ENCODE measurements around the gene IVD.

Gene IVD

DNA sequence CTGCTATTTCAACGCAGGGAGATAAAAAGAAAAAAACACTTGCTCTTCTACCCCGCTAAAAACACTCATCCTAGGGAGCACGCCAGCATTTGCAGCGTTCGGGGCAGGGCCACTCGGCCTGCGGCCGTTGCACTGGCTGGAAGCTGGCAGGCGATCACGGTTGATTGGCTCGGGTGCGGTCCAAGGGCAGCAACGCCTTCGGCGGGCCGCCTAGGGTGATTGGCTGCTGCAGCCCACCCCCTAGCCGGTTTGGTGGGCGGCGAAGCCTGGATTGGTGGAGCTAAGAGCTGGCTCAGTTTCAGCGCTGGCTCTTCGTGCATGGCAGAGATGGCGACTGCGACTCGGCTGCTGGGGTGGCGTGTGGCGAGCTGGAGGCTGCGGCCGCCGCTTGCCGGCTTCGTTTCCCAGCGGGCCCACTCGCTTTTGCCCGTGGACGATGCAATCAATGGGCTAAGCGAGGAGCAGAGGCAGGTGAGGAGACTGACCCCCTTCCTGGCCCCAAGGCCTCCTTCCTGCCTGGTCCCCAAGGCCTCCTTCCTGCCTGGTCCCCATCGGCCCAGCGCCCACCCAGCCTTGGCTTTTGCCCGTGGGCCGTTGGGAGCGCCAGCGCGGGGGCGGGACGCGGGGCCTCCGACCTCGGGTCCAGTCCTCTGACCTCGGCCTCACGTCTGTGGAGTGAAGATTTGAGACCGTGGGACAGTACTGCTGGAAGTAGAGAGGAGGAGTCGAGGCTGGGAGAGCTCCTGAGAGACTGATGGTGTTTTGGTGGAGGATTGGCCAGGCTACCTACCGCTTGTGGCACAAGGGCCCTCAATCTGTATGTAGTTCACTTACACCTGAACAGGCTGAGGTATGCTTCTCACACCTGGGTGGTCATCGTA, at the start of gene IVD:
Gene IVD, plus strand, starts transcription at position 295 of the 881 bp plus-strand sequence. Its CDS starts 33 bp downstream, at position 328.
- peak; percentile 96 for DNase-seq

- no peak for DNase-seq
Observed at GRCh38 chr15:40355976-40356585, 49.5 kb upstream of the IVD start.

DNA sequence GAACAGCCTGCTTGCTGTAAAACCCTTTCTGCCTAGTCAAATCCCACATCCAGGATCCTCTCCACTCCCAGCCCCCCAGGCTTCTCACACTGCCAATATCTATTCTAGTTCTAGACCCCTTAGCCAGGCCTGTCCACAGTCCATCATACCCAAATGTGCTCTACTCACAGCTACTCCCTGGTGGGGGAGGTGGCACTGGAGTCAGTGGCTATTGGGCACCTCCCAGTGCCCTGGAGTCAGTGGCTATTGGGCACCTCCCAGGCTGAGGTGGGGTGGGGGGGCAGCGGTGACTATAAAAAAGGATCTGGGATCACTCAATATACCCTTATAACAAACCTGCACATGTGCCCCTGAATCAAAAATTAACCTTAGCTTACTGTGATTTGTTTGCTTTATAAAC, 48.3 kb upstream of the IVD start:
- no peak for DNase-seq

GRCh38 chr15:40357723-40358470, 47.7 kb upstream of the IVD start, which contains the start of gene DISP2:
Gene DISP2, plus strand, starts transcription at chr15:40358219. Its CDS starts 103 bp downstream, at chr15:40358322.
- peak; percentile 86 for DNase-seq

- peak; percentile 31 for DNase-seq
Observed at GRCh38 chr15:40358471-40359353, 46.9 kb upstream of the IVD start.

- DNase-seq: no peak
Observed at GRCh38 chr15:40360015-40360414, 45.6 kb upstream of the IVD start.

DNA sequence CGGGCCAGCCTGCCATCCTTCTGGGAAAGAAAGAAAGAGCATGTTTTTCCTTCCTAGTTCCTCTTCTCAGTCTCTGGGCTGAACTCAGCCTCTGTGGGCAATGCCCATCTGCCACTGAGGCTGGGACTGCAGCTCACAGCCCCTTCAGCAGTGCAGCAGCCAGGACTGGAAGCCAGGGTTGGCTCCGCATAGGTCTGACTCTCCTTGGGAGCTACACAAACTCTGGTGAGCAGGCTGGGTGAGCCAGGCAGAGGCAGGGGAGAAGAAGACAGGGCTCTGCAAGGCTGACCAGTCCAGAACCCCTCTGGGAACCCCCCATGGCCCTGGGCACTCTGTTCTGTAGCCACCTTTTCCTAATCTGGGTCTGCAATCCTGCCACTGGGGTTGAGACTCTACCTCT, 44.0 kb upstream of the IVD start:
- DNase-seq: no peak

GRCh38 chr15:40363611-40364010, 42.0 kb upstream of the IVD start:
- DNase-seq: no peak

DNA sequence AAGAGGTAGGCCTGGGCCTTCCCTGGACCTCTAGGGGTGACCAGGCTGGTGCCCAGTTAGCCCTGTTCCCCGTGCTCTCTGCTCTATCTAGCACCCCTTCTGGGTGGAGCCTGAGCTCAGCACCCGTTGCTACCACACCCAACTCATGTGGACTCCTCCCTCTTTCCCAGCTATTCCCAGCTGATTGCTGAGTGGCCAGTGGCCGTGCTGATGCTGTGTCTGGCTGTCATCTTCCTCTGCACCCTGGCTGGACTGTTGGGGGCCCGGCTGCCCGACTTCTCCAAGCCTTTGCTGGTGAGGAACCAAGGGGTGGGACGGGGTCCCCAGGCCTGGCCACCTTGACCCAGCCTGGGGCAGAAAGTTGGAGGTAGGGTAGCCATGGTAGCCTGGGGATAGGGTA, 41.3 kb upstream of the IVD start:
- no peak for DNase-seq

DNA sequence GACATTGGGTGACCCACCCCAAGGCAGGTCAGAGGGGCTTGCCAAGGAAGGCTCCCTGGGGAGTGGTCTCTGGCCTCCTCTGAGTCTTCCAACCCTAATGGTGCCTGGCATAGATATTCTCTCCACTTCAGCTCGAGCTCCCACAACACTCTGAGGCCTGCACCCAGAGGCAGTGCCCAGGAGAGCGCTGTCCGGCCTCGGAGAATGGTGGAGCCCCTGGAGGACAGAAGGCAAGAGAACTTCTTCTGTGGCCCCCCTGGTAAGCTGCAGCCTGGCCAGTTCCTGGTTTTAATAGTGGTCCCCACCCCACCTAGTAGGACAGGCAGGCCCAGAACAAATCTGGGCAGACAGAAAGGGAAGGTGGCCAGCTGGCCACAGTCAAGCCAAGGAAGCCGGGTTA, 40.6 kb upstream of the IVD start:
- DNase-seq: no peak

GRCh38 chr15:40365624-40366456, 39.8 kb upstream of the IVD start:
- DNase-seq: no peak

GRCh38 chr15:40366457-40367370, 38.9 kb upstream of the IVD start:
- no peak for DNase-seq

GRCh38 chr15:40367371-40367685, 38.3 kb upstream of the IVD start:
- no peak for DNase-seq

DNA sequence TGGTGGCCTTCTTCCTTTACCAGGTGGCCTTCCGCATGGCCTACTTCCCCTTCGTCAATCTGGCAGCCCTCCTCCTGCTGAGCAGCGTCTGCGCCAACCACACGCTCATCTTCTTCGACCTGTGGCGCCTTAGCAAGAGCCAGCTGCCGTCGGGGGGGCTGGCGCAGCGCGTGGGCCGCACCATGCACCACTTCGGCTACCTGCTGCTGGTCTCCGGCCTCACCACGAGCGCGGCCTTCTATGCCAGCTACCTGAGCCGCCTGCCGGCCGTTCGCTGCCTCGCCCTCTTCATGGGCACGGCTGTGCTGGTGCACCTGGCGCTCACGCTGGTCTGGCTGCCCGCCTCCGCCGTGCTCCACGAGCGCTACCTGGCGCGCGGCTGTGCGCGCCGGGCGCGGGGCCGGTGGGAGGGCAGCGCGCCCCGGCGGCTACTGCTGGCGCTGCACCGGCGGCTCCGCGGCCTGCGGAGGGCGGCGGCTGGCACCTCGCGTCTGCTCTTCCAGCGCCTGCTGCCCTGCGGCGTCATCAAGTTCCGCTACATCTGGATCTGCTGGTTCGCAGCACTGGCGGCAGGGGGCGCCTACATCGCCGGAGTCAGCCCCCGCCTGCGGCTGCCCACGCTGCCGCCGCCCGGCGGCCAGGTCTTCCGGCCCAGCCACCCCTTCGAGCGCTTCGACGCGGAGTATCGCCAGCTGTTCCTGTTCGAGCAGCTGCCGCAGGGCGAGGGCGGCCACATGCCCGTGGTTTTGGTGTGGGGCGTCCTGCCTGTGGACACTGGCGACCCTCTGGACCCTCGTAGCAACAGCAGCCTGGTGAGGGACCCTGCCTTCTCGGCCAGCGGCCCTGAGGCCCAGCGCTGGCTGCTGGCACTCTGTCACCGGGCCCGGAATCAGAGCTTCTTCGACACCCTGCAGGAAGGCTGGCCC, 37.6 kb upstream of the IVD start:
- DNase-seq: peak; percentile 92

GRCh38 chr15:40368719-40369473, 36.7 kb upstream of the IVD start:
- DNase-seq: no peak

DNA sequence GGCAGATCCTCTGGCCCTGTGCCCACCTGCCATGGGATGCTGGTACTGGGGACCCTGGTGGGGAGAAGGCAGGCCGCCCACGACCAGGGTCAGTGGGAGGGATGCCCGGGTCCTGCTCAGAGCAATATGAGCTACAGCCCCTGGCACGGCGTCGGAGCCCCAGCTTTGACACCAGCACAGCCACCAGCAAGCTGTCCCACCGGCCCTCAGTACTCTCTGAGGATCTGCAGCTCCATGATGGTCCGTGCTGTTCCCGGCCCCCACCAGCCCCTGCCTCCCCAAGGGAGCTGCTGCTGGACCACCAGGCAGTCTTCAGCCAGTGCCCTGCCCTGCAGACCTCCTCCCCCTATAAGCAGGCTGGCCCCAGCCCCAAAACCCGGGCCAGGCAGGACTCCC, 36.1 kb upstream of the IVD start:
- DNase-seq: no peak

- DNase-seq: no peak
Observed at GRCh38 chr15:40369971-40370370, 35.6 kb upstream of the IVD start.

DNA sequence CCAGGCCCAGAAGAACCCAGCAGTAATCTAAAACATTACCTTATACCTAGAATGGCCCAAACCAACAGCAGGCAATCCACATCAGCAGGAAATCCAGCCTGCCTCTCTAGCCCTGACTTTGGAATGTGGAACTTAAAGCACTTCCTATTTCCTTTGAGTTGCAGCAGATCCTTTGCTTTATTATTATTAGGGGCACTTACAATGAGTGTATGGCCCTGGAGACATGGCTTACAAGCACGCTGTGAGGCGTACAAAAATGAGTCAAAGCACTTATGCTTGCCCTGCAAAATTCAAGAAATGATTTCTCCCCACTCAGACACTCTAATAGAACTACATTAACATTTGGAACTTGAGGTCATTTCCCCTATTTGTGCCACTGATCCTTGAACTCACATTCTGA, 32.6 kb upstream of the IVD start:
- peak; percentile 22 for DNase-seq

- DNase-seq: no peak
Observed at GRCh38 chr15:40377606-40378005, 28.0 kb upstream of the IVD start.
